Activated T-cell treated with anti-CD3 and anti-CD28 coated beads for 4 hours (primary cell): ENCODE measurements around the gene GSTA1.
"Not testable (repeated sequence)": the region's sequence is repeated elsewhere in the genome, so short reads cannot be mapped to it uniquely, and the experiment has no call there.

Source experiments
- DNase-seq: peaks from one replicate; pipeline ENCODE4 v3.0.0-alpha.2; 2020

The GSTA1 gene

DNA sequence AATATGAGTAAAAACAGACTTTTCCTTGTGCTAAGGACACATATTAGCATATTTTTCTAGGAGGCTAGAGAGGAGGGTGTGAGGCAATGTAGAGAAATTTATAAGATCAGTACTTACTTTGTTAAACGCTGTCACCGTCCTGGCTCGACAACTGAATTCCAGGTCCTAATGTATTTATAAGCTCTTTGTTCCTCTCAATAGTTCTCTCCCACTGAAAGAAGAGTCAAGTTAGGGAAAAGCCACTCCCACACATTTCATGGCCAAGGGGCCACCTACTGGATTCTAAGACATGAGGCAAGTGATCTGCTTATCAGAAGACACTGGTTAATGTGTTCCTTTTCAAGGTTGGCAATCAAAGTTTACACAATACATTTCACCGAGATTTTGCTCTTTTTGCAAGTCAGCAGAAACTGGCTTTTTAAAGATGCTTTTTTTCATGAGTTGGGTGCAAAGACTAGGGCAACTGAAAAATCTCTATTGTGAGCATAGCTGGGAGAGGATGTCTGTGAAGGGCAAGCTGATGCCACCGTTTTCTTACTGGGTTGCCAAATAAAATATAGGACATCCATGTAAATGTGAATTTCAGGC lies at the start of gene GSTA1:
Gene GSTA1 (minus strand): TSS at position 149 of the 588 bp plus-strand sequence. CDS start 4,549 bp downstream, outside the sequence.
- not testable (repeated sequence) for DNase-seq

GRCh38 chr6:52849137-52849536 lies 45.5 kb upstream of the GSTA1 start:
- no peak for DNase-seq

DNA sequence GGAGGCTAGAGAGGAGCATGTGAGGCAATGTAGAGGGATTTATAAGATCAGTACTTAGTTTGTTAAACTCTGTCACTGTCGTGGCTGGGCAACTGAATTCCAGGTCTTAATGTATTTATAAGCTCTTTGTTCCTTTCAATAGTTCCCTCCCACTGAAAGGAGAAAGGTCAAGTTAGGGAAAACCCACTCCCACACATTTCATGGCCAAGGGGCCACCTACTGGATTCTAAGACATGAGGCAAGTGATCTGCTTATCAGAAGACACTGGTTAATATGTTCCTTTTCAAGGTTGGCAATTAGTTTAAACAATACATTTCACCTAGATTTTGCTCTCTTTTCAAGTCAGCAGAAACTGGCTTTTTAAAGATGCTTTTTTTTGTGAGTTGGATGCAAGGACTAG lies 42.4 kb upstream of the GSTA1 start:
- DNase-seq = no peak

DNA sequence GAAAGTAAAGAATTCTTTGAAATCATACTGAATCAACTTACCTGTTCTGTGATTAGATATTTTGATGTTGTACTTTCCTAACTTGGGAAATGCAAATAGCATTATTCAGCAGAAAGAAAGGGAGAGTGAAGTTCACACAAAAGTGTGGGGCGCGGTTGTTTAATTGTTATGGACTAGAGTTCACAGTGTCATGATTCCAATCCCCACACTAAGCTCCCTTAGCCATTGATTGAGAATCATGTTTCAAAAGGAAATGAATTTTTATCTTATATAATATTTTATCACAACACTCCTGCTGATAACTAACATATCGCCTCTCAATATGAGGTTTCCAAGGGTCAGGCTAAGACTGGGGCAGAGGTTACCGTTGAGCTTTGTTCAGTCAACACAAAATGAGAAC lies 40.0 kb upstream of the GSTA1 start:
- DNase-seq = no peak

DNA sequence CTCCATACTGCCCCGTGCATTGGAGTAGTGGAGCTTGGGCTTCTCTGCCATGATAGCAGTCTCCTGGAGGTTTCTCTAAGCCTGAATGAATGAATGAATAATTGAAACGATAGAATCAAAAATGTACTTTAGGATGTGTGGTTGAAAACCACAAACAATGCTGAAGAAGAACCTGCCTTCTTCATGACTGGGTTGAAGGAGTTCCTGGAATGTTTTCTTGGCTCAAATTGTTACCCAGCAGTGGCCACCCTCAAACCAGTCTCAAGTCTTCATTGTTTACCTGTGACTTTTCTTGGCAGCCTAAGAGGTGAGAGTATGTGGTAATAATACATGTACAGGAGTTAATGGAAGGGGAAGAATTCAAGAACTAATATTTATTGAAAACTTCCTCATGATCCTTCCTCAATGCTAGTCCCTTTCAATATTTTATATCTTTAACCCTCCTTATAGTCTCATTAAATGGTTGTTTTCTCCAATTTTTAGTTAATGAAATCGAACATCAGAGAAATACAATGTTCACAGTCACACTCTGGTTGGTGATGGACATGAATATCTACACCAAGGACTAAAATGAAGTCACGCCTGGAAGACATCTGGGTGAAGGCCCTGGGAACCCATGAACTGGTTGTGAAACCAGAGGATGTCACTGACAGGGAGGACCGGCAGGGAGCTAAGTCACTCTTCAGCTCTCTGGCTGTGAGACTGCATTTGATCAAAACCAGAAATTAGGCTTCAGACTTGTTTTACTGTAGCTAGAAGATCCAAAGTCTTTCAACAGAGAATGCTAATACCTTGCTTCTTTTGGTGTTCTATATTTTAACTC lies 37.4 kb upstream of the GSTA1 start, which contains the start of gene GSTA5:
Gene GSTA5 (minus strand): TSS at position 51 of the 823 bp plus-strand sequence.
- no peak for DNase-seq

- DNase-seq = peak; percentile 32
Measured at GRCh38 chr6:52839124-52840055, 35.8 kb upstream of the GSTA1 start.

DNA sequence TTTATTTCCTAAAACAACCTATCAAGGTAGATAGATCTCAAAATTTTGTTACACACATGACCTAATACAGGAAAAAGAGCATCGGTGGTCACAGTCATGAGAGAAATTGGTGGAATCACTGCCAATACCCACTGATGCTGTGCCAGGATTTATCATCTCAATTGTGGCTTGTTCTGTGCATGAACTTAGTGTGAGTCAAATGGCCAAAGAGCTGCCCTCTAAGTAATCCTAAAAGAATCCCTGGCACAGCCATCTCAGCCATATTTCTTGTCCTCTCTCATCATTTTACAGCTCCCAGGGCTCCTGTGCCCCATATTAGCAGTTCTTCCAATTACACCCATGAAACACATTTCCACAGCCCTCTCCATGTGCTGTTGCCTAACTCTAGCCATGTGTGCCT lies 30.9 kb upstream of the GSTA1 start:
- DNase-seq = no peak

DNA sequence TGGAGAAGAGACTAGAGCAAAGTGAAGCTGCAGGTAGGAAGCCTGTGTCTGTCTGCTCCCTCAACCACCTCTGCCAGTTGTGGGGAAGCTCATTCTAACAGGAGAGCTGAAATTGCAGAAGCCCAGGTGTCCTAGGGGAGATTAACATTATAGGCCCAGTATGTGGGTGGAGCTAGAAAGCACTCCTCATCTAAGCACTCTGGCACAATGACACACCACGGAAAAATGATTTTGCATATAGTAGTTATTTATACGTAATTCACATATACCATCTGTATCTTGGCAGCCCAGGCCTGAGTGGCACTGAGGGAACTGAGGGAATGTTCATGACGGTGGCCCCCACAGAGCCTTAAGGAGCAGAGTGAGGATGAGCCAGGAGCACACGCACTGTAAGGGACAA lies 27.3 kb upstream of the GSTA1 start:
- DNase-seq = not testable (repeated sequence)

DNA sequence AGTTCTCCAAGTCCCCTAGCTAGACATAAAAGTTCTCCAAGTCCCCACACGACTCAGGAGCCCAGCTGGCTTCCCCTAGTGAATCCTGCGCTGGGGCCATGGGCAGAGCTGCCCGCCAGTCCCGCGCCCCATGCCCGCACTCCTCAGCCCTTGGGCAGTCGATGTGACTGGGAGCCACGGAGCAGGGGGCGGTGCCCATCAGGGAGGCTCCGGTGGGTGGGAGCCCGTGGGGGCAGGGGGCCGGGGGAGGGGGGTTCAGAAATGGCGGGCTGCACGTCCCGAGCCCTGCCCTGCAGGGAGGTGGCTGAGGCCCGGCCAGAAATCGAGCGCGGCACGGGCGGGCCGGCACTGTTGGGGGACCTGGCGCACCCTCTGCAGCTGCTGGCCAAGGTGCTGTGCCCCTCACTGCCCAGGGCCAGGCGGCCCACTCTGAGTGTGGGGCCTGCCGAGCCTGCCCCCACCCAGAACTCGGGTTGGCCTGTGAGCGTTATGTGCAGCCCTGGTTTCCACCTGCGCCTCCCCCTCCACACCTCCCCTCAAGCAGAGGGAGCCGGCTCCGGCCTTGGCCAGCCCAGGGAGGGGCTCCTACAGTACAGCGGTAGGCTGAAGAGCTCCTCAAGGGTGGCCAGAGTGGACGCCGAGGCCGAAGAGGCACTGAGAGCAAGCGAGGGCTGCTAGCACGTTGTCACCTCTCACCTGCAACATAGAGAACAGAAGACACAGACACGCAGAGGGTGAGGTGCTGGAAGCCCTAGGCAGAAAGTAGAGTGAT lies 25.6 kb upstream of the GSTA1 start:
- no peak for DNase-seq

GRCh38 chr6:52828621-52829020 lies 25.0 kb upstream of the GSTA1 start:
- DNase-seq = not testable (repeated sequence)

- DNase-seq = not testable (repeated sequence)
Measured at GRCh38 chr6:52827073-52827783, 23.6 kb upstream of the GSTA1 start.

DNA sequence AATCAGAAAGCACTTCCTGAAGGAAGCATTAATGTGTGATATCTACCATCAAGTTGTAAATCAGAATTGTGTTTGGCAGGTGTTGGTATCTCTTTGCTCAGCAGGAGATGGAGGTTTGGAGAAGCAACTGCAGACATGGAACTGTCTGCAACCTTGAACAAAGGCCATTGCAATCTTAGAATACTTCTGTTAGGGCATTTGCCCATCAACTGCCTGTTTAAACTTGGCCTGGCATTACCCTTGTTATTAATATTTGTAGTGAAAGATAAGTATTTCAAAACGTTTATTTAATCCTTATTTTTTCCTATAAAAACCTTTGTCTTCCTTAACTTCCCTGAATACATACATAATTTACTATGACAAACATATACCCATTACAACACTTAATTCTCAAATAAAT lies 22.9 kb upstream of the GSTA1 start:
- DNase-seq = no peak

DNA sequence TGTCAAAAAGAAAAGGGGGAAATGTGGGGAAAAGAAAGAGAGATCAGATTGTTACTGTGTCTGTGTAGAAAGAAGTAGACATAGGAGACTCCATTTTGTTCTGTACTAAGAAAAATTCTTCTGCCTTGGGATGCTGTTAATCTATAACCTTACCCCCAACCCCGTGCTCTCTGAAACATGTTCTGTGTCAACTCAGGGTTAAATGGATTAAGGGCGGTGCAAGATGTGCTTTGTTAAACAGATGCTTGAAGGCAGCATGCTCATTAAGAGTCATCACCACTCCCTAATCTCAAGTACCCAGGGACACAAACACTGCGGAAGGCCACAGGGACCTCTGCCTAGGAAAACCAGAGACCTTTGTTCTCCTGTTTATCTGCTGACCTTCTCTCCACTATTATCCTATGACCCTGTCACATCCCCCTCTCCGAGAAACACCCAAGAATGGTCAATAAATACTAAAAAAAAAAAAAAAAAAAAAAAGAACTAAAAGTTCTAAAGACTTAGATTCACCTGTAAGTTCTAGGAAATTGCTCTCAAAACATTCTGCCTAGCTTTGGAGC lies 22.4 kb upstream of the GSTA1 start:
- DNase-seq = not testable (repeated sequence)

DNA sequence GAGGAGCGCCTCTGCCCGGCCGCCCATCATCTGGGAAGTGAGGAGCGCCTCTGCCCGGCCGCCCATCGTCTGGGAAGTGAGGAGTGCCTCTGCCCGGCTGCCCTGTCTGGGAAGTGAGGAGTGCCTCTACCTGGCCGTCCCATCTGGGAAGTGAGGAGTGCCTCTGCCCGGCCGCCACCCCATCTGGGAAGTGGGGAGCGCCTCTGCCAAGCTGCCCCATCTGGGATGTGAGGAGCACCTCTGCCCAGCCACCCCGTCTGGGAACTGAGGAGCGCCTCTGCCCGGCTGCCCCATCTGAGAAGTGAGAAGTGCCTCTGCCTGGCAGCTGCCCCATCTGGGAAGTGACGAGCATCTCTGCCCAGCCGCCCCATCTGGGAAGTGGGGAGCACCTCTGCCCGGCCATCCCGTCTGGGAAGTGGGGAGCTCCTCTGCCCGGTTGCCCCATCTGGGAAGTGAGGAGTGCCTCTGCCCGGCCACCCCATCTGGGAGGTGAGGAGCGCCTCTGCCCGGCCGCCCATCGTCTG lies 21.7 kb upstream of the GSTA1 start:
- not testable (repeated sequence) for DNase-seq

DNA sequence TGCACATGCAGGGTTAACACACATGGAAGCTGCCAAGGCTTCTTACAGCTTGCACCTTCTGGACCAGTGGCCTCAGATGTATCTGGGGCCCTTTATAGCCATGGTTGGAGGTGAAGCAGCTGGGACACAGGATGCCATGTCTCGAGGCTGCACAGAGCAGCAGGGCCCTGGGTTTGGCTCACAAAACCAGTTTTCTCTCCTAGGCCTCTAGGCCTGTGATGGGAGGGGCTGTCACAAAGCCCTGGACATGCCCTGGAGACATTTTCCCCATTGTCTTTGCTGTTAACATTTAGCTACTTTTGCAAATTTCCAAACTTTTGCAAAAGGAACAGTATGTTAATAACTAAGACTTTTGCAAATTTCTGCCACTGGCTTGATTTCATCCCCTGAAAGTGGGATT lies 18.2 kb upstream of the GSTA1 start:
- DNase-seq = no peak

GRCh38 chr6:52820198-52820597 lies 16.6 kb upstream of the GSTA1 start:
- no peak for DNase-seq

GRCh38 chr6:52815167-52816092 lies 11.8 kb upstream of the GSTA1 start:
- DNase-seq = peak; percentile 21

DNA sequence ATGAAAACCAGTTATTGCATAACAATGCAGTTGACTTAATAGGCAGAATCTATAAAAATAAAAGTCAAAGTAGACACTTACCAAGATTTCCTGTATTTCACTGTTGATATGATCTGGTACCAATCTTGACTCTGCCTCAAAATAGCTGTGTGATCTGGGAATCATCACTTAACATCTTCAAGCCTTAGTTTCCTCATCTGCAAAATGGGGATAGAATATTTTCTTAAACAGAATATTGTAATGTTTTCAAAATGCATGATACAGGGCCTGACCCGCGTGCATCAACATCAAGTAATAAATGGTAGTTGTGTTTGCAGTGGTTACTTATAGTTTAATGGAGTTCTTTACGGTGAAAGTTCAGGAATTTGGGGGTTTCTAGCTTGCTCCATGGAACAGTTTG lies 10.9 kb upstream of the GSTA1 start:
- DNase-seq = not testable (repeated sequence)

- not testable (repeated sequence) for DNase-seq
Measured at GRCh38 chr6:52809777-52810176, 6.2 kb upstream of the GSTA1 start.

- DNase-seq = no peak
Measured at GRCh38 chr6:52808660-52809059, 5.0 kb upstream of the GSTA1 start.
